Tibial artery (tissue), 4 donors: ENCODE measurements around the gene SLC39A11.

Experiments used
- DNase-seq, 2 donors: peaks; one replicate each; pipeline ENCODE4 v3.0.0-alpha.2; 2019
- H3K27ac ChIP-seq, 2 donors: fragments of 200-600 bp; sonication (generic) in 1 of 2; 1 replicate in 1 of 2; 2 replicates in 1 of 2; pipeline ENCODE4 v1.5.1; 2018 to 2019; ENCODE audit warnings: mild to moderate bottlenecking in 1 of 2
- H3K27me3 ChIP-seq, 2 donors: fragments of 200-600 bp; sonication (generic) in 1 of 2; one replicate each; pipeline versions ENCODE4 v1.5.1 to v1.6.0; 2016 to 2019
- H3K36me3 ChIP-seq, 3 donors: fragments of 200-600 bp; sonication (generic) in 2 of 3; one replicate each; pipeline ENCODE4 v1.5.1; 2016 to 2019; ENCODE audit warnings: mild to moderate bottlenecking in 2 of 3
- H3K4me1 ChIP-seq, 4 donors: fragments of 200-600 bp; sonication (generic) in 2 of 4; 1 replicate in 3 of 4; 2 replicates in 1 of 4; pipeline ENCODE4 v1.5.1; 2016 to 2019
- H3K4me3 ChIP-seq, 2 donors: fragments of 200-600 bp; sonication (generic) in 1 of 2; 1 replicate in 1 of 2; 2 replicates in 1 of 2; pipeline ENCODE4 v1.5.1; 2018 to 2019; ENCODE audit warnings: mild to moderate bottlenecking in 2 of 2
- H3K9me3 ChIP-seq, 3 donors: fragments of 200-600 bp; sonication (generic) in 1 of 3; one replicate each; pipeline ENCODE4 v1.5.1; 2016 to 2019
- intact Hi-C: fragments of 100-400 bp; cut with DNase I; formaldehyde crosslinking; loops from one replicate; pipeline ENCODE4 v1.15.0; 2023; ENCODE audit warnings: low total_unique reads
- TF ChIP-seq, protein P1 (sequence below), 2 experiments: fragments of 200-600 bp in 1 of 2; fragments of 450-650 bp in 1 of 2; IDR thresholded peaks; one replicate each; pipeline ENCODE4 v1.5.1; 2017 to 2019; ENCODE audit warnings: antibody characterized with exemption in 2 of 2, mild to moderate bottlenecking in 1 of 2, moderate library complexity in 1 of 2

SLC39A11 gene

DNA sequence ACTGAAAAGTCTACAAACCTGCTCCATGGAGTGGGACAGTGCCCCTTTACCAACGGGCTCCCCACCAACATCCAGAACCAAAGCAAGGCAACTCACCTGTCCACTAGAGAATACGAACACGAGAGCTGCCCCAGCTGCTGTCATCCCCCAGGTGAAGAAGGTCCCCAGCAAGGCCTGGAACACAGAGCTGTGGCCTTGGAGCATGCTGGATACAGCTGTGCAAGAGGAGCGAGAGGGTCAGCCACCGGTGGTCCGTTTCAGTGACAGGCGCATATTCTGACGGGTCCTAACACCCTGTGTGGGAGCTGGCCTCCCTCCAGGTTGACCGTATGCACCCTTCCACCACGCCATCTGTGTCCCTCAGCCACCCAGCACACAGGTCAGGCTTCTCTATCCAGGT is 3.9 kb downstream of the SLC39A11 start:
- no peak for DNase-seq
- H3K4me1 ChIP-seq: peaks cover 0 to 34% (median 26%) of the 10 kb centered on the region in 4 donors
- H3K27me3 ChIP-seq: no peaks in the 10 kb centered on the region
- TF ChIP-seq, protein P1, sequence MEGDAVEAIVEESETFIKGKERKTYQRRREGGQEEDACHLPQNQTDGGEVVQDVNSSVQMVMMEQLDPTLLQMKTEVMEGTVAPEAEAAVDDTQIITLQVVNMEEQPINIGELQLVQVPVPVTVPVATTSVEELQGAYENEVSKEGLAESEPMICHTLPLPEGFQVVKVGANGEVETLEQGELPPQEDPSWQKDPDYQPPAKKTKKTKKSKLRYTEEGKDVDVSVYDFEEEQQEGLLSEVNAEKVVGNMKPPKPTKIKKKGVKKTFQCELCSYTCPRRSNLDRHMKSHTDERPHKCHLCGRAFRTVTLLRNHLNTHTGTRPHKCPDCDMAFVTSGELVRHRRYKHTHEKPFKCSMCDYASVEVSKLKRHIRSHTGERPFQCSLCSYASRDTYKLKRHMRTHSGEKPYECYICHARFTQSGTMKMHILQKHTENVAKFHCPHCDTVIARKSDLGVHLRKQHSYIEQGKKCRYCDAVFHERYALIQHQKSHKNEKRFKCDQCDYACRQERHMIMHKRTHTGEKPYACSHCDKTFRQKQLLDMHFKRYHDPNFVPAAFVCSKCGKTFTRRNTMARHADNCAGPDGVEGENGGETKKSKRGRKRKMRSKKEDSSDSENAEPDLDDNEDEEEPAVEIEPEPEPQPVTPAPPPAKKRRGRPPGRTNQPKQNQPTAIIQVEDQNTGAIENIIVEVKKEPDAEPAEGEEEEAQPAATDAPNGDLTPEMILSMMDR (IDR thresholded peaks at IDR 0.05): no peak
- intact Hi-C loops: loop anchor here (10.0 kb wide), 1 partner anchor 1116 kb away; the partner anchor contains the start of gene RPL38
- no peak overlapping the region for H3K27ac ChIP-seq
- no peak overlapping the region for H3K4me3 ChIP-seq
- no peaks in the 10 kb centered on the region for H3K9me3 ChIP-seq
- H3K36me3 ChIP-seq: peaks cover 37 to 43% (median 39%) of the 10 kb centered on the region in 3 donors

DNA sequence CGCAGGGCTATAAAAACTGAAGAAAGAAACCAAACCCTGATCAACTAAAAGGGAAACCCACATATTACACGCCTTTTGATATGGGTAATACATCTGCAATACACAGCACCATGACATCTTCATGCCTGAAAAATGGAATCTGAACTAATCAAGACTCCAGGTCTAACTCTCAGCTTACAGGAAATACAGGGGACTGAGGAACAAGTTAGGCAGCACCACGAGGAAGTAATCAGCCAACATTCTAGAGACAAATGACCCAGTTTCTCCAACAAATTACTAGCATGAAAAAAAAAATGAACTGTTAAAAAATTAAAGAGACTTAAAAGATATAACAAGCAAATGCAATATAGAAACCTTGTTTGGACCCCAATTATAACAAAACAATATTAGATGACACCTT is 9.1 kb downstream of the SLC39A11 start:
- Histone ChIP-seq H3K4me3 (no peak overlapping the region), H3K27me3 (no peaks in the 10 kb centered on the region), H3K27ac (no peak overlapping the region), H3K36me3 (peaks cover 45 to 54% (median 47%) of the 10 kb centered on the region in 3 donors), H3K4me1 (no peaks in the 10 kb centered on the region), H3K9me3 (no peaks in the 10 kb centered on the region)
- TF ChIP-seq, protein P1 (IDR thresholded peaks at IDR 0.05): no peak
- intact Hi-C loops: loop anchor here (10.0 kb wide), 1 partner anchor 1121 kb away; the partner anchor contains the start of gene RPL38
- DNase-seq: no peak

DNA sequence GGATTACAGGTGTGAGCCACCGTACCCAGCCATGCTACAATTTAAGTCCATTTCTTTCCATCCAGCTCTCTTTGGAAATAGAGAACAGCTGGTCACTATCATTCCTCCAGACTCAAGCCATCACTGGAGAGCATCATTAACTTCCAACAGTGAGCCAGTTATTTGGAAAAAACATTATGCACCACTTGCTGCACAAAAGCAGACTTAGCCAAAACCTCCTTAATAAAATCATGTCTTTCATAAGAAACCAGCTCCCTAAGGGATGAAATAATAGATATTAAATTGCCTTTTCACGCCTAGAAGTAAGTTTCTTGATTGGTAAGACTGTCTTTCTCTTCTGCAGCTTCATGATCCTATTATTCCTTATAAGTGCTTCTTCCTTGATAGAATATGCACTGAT is 17.9 kb downstream of the SLC39A11 start:
- Histone ChIP-seq H3K4me1 (peaks cover 0 to 30% (median 5%) of the 10 kb centered on the region in 4 donors), H3K36me3 (peaks cover 0 to 7% (median 0%) of the 10 kb centered on the region in 3 donors), H3K27ac (no peak overlapping the region), H3K27me3 (no peaks in the 10 kb centered on the region), H3K9me3 (no peaks in the 10 kb centered on the region), H3K4me3 (no peak overlapping the region)
- no peak for DNase-seq
- intact Hi-C loops: no loop called here
- TF ChIP-seq, protein P1 (IDR thresholded peaks at IDR 0.05): no peak

DNA sequence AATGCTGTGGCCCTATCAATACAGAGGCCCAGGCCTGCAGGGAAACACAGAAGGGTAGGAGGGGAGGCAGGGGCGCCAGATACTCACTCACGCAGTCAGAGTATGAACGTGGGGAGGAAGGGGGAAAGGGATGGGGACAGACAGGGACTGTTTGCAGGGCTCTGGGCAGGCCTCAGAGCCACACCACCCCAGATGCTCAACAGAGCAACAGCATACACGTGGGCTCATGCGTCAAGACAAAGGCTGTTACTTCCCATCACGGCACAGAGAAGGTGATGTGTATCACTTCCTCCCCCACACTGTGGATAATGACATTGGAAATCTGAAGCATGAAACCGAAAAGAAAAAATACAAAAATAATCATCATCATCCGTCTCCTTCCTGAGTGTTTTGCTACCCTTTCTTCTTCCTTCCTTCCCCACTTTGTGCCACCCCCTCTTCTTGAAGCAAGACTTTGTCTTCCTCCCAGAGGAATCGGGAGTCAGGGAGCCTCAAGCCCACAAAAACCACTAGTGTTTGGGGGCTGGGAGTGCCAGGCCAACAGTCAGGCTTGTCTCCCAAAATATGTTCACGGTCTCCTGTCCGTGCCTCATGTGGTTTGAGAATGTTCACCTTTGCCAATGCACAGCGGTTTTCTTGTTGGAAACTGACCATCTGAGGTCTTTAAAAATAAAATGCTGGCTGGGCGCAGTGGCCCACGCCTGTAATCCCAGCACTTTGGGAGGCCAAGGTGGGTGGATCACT is 20.1 kb downstream of the SLC39A11 start:
- no peak for DNase-seq
- TF ChIP-seq, protein P1 (IDR thresholded peaks at IDR 0.05): no peak
- peaks cover 0 to 49% (median 18%) of the 10 kb centered on the region in 4 donors for H3K4me1 ChIP-seq
- H3K36me3 ChIP-seq: peaks cover 0 to 7% (median 0%) of the 10 kb centered on the region in 3 donors
- no peaks in the 10 kb centered on the region for H3K27me3 ChIP-seq
- H3K9me3 ChIP-seq: no peaks in the 10 kb centered on the region
- intact Hi-C loops: no loop called here
- H3K27ac ChIP-seq: no peak overlapping the region
- H3K4me3 ChIP-seq: no peak overlapping the region

DNA sequence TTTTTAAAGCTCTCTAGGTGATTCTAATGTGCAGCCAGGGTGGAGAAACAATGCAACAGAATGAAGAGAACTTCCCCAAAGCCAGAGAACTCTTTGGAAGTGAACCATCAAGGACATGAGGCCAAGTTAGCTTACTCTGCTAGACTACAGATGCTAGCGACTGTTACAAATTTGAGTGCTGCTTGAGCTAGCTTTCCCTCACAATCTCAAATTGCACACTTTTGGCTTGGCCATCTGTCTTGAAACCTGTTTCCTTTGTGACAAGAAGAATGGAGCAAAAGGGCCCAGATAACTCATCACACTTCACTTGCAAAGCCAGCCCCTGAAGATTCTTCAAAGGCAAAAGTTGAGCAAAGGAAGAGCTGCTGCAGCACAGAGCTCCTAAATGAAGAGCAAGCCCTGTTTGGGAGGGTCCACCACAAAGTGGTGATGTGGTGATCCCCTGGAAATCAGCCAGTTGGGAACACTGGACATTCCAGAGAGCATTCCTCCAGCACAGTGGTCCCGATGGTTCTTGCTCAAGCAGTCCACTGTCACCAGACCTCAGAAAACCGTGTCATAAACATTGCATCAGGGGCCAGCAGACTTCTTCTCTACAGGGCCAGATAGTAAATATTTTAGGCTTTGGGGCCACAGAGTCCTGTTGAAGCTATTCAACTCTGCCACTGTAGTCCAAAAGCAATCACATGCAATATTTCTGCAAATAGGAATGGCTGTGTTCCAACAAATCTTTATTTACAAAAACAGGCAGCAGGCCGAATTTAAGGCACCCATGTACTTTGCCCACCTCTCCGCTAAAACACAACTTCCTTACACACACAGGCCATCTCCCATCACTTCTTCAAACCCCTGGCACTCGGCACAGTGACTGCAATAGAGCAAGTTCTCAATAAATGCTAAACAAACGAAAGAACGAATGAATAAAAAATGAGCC is 21.2 kb downstream of the SLC39A11 start:
- Histone ChIP-seq H3K27ac (no peak overlapping the region), H3K9me3 (no peaks in the 10 kb centered on the region), H3K4me3 (no peak overlapping the region), H3K4me1 (peaks cover 0 to 59% (median 21%) of the 10 kb centered on the region in 4 donors), H3K36me3 (peaks cover 0 to 7% (median 0%) of the 10 kb centered on the region in 3 donors), H3K27me3 (no peaks in the 10 kb centered on the region)
- no peak for DNase-seq
- intact Hi-C loops: no loop called here
- TF ChIP-seq, protein P1 (IDR thresholded peaks at IDR 0.05): no peak
